NCI-H510A (cell line): ENCODE measurements around the gene PIGM.
"Not testable (repeated sequence)": the region's sequence is repeated elsewhere in the genome, so short reads cannot be mapped to it uniquely, and the experiment has no call there.

Experiments used
- DNase-seq: peaks from one replicate; lab custom pipeline; 2025; lab: John Stamatoyannopoulos, UW

PIGM gene

DNA sequence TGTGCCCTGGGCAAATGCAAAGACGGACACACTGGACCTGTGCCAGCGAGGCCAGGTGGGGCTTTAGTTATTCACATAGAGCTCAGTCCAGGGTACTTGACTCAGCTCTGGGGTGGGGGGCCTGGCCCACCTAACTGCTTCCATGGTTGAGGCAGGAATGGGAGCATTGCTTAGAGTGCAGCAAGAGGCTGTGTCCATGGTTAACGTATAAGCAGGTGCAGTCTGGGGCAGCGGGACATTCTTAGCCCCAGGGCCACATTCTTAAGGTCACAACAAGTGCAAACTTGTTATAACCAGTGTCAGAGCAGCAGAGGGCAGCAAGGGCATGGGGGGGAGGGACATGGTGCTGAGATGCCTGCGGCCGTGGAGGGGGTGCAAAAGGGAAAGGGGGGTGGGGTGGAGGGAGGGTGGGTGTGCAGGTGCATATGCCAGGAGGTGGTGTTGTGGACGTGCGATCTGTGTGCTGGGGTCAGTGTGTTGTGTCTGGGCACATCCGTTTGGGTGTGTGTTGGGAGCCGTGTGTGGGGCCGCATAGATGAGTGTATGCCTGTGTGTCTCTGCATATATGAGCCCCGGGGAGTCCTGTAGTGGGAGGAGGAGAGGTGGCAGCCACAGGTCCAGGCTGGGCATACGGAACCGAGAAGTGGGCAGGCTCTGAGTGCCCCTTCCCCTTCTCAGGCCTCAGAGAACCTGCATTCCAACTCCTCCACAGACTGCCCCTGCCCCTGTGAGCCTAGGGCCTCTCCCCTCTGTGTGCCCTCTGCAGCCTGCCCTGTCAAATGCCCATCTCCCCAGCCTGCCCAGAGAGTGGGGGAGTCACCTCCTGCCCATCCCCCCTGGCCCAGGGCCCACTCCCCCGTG lies 29.8 kb upstream of the PIGM start:
- no peak for DNase-seq

DNA sequence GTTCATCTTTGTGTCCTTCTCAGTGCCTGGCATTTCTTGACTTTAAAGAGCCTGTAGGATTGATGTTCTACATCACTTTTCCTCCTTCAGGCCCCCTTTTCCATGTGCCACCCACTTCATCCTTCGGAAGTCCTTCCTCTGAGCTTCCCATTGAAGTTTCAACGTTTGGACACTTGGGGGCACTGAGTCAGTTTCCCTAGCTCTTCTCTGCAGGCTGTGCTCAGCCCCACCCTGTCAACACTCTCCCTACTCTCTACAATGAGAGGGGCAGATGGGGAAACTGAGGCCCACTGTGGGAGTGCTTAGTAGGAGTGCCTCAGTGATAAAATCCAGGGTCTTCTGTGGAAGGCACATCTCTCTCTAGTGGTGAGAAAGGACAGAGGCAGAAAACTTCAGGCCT lies 26.3 kb upstream of the PIGM start:
- no peak for DNase-seq

DNA sequence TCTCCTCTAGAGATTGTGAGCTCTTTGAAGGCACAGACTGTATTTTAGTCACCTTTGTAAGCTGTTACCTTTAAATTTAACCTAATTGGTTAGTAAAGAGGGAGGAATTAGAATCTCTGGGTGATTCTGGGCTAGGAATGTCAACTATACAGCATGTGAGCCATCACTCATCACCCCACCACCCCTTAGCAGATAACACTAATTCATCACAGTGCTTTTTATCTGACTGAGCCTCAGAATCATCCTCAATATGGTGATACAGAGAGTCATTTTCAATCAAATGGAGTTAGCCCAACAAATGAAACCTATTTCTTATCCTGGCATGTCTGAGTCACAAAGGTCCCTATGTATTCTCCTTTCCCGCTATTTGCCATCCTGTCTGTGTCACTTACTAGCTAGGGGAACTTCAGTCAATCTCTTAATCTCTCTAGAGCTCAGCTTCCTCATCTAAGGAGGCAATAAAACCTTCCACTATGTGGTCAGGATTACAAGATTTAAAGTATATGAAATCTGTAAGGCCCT lies 24.9 kb upstream of the PIGM start:
- no peak for DNase-seq

DNA sequence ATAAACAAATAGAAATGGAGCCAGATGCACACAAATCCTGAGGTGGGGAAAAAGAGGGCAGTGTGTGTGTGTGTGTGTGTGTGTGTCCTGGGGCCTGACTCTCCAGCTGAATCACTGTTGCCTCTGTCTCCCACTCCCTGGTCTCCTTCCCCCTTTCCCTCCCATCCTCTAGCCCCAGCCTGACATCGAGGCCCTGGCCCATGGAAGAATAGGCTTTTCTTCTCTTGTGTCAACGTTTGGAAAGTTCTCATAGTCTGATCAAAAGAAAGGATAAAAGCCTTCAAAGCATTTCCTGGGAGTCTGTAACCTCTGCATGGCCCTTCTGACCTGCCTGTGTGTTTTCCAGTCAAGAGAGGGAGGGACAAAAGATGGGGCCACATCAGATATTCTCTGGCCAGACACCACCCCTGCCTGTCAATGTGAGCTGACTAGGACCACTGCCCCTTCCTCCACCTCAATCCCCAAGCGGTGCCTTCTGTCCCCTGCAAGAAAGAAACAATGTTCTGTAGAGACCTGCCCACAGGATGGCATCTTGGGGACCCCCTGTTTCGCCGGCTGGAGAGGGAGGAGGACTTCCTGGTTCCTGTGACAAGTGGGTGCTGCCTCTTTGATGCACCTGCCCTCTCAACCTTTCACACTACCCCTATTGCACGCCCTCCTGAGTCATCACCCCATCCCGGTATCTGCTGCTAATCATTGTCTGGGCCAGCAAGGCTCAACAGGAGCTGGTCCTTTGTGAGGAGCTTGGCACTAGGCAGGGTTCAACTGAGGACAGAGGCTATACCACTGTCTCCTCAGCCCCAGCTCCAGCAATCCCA lies 22.0 kb upstream of the PIGM start:
- DNase-seq: no peak

DNA sequence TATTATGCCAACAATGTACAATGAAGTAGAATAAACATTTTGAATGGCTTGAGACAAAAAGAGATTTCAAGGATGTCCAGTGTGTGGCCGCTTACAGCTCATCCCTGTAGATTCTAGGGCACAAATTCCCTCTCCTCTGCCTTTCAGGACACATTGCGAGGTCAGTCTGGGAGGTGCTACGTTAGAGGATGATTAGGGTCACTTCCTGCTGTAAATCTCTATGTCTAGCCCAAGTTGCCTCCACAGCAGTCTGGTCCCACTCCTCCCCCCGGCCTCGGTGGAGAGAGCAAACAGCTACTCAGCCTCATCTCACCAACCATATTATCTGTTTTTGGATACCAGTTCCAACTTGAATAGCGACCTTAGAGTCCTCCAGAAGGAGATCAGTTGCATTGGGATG lies 21.1 kb upstream of the PIGM start:
- no peak for DNase-seq

DNA sequence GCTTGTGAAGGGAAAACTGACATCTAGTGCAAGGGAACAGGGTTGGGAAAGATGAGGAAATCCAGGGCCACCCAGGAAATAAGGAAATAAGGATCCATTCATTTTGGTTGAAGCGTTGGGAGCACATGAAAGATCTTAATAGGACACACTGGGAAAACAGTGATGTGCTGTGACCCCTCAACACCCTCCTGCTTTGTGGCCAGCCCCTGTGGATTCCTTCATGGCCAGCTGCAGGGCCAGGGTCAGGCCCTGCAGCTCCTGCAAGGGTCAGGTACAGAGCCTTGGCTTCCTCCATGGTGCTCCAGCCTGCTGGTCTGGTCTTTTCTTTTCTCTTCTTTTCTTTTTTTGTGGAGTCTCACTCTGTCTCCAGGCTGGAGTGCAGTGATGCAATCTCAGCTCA lies 18.8 kb upstream of the PIGM start:
- no peak for DNase-seq

DNA sequence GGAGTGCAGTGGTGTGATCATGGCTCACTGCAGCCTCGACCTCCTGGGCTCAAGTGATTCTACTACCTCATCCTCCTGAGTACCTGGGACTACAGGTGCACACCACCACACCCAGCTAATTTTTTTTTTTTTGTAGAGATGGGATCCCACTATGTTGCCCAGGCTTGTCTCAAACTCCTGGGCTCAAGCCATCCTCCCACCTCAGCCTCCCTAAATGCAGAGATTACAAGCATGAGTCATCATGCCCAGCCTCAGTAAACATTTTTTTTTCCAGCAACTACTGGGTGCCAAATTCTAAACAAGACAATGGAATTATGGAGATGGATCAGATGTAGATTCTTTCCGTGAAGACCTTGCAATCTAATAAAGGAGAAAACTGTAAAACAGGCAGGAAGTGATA lies 18.4 kb upstream of the PIGM start:
- not testable (repeated sequence) for DNase-seq

DNA sequence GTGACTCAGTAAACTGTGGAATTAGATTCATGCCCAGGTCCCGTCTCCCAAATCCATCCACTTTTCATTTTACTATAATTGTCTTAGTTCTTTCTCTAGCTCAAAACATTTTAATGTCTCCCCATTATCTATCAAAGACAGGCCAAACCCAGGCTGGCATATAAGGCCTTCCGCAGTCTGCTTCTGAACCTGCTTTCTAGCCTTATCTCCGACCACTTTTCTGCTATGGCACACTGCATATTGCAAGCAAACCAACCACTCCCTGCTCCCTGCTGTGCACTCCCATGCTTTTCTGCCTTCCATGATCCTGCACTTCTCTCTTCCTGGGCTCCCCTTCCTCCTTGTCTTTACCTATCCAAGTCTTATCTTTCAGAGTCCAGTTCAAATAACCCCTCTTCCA lies 17.3 kb upstream of the PIGM start:
- no peak for DNase-seq

DNA sequence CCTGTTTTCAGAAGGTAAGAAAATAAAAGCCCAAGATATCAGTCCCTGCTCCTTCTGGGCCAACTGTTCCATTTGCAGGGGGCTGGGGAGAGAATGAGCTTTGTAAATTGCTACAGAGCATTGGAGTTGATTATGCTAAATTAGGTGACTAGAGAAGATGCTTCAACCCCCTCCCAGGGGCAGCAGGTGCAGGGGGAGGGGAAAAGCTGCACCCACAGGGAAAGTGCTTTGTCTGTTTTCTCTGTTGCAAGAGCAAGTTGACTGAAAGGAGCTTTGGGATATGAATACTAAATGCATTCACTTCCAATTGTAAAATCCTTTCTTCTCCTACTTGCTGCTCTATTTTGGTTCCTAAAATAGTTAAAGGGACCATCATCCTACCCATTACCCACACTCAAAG lies 16.5 kb upstream of the PIGM start:
- no peak for DNase-seq

DNA sequence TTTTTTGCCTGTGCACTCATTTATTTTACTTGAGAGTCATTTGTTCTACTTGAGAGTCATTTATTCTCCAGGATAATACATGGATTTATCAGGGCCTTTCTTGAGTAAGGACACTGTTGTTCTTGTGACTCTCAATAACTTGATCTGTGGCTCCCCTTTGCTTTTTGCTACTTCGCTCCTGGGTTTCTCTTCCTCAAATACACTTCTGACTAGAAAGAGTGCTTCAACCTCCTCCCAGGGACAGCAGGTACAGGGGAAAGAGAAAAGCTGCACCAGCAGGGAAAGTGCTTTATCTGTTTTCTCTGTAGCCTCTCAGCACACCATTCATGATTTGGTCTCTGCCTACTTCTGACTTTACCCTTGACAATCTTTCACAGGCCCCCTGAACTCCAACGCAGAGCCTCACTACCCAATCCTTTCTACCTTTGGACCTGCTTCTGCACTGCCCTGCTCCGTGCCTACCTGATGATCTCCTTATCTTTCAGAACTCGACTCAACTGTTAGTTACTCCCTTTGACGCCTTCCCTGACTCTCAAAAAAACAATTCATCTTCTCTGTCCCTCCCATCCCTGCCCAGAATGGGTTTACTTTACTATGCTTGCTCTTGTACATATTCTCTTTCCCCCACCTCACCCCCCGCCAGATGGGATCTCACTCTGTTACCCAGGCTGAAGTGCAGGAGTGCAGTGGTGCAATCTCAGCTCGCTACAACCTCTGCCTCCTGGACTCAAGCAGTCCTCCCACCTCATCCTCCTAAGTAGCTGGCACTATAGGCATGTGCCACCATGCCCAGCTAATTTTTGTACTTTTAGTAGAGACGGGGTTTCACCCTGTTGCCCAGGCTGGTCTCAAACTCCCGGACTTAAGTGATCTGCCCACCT lies 15.6 kb upstream of the PIGM start:
- DNase-seq: no peak

DNA sequence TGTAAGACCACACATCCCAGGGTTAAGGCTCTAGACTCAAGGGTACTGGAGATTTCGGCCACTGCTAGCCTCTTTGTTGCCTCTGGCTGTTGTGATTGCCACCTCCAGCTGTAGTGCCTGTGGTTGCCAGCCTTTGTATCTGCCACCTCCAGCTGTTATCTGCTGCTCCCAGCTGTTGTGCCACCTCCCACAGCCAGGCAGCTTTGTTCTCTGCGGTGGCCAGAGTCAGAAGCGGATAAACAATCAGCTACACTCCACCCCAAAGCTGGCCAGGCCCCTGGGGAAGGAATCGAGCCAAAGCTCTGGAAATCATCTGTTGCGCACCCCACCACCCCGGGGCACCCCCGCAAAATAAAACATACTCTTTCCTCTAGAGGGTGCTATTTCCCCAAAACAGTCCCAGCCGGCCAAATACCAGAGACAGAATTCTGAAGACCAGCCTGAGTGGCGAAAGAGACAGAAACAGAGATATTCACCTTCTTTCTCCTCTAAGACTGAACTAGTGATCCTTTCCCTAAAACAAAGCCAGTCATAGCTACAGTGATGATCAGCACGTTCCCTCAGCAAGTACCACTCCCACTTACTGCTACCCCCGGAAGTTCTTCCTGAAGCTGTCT lies 14.8 kb upstream of the PIGM start:
- DNase-seq: no peak

DNA sequence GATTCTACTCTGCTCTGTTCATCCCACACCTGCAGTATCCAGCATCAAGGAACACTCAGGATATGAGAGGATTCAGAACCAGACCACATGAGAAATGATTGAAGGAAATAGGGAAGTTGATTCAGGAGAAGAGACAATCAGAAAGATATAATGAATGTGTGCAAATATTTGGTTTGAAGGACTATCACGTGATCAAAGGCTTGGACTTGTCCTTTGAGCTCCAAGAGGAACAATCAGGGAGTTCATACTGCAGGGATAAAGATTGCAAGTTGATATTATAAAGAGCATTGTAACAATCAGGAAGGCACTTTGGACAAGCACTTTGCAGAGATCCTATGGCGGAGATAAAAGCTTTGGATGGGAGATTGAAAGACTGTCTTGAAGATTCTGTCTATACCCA lies 13.9 kb upstream of the PIGM start:
- DNase-seq: no peak

DNA sequence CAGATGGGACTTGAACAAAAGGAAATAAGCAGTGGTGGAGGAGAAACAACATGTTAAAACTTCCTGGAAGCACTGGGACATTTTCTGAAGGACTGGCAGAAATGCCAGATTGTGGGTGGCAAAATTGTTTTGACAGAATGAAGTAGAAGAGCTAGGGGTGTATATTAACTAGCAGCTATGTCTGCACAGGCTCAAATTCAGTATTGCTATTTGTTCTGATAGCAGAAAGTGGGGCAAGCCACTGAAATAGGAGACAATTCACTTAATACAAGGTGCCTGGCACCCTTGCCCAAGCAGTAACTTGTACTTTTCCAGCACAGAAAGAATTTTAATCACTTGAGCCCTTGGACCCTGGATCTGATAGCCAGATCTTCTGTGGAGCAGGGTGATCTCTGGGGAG lies 11.8 kb upstream of the PIGM start:
- DNase-seq: no peak

DNA sequence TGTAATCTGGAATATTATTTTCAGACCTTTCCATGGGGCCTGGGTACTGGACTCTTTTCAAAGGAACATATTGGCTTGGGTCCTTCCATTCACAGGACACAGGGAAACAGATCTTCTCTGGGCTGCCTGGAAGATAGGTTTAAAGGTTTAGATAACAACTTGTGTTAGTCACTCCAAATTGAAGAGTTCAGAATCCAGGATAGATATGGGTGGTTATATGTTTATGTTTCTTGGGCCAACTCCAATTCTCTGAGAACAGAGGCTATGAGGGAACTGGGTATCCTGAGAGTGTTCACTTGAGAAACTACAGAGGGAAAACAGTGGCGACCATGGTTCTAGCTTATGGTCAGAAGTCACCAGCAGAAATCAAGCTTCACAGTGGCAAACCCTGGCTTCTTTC lies 8.7 kb upstream of the PIGM start:
- no peak for DNase-seq

DNA sequence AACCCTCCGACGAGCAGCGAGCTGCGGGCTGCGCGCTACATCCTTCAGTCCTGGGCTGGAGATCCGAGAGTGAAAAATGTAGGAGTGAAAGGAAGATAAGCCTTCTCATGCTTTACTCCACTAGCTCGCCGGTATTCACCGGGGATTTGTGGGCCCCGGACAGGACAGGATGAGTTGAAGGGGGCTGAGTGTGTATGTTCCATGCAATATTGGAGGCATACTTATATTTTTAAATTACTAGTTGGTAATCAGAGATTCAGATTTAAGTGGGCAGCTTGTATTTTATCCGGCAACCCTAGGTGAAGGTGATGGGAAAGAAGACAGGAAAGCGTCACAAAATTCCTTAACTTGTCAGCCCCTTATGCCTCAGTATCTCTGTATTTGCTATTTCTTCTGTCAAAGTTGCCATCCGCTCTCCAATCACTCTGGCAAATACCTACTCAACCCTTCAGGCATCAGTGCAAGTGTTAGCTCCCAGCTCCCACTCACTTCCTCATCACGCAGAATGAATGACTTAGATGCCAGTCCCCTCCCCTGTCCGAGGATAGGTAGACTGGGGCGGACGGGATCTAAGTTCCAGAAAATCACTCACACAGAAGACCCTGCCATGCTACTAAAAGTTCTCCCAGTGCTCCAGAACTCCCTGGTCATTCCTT lies 503 bp upstream of the PIGM start:
- DNase-seq: peak; percentile 9

DNA sequence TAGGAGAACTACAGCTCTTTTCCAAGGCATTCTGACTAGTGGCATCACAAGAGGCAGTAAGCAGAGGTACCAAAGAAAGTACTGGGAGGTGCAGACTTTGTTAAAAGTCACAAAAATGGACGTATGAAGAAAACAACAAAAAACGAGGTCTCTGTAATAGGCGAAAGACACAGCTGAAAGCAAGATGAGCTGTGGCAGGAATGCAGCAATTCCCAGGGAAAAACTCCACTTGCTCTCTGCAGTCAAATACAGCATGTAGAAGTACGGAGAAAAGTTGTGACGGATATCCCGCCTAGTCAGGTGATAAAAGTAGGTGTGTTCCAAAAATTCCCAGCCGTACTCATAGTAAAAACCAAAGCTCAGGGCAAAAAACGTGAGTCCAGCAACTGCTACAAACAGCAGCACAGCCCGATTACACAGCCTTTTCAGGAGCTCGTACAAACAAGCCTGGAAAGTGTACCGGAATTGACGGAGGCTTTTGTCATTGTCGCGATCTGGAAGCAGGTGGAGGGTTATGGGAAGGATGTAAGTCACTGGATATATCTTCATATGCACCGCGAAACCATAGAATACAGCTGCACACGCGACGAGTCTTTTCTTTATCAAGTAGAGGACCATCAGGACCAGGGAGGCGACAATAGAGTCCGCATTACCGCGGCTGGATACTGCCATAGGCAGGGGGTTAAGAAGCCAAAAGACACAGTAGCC lies 979 bp downstream of the PIGM start:
- DNase-seq: no peak

DNA sequence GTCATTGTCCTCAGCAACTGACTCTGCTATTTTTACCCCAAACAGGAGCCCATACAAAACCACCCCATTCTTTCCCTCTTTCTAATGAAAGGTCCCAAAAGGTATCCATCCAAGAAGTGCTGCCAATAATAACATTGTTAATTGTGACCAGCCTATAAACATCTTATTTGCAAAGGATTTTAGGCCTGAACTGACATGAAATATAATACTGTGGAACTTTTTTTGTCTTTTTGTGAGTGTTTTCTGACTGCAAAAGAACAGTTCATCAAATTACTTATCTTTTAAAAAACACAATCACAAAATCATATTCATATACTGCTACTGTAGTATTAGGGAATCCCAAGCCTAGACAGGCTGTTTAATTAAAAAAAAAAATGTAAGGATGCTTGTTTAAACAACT lies 3.4 kb downstream of the PIGM start:
- DNase-seq: no peak

DNA sequence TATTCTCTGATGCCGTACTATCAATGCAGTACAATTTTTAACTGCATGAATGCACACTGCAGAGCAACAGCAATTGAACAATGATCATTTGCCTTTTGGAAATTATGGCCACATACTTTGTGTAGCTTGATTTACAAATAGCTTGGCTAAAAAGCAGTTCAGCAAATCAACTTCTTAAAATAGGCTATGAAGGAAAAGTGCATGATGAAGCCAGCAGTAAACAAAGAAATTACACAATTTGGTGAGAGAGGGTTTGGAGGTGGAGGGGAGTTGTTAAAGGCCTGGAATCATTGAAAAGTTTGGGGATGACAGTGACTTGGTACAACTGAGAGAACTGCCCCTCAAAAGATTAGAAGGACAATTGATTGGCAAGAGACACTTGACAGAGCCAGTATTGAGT lies 6.5 kb downstream of the PIGM start:
- DNase-seq: no peak

DNA sequence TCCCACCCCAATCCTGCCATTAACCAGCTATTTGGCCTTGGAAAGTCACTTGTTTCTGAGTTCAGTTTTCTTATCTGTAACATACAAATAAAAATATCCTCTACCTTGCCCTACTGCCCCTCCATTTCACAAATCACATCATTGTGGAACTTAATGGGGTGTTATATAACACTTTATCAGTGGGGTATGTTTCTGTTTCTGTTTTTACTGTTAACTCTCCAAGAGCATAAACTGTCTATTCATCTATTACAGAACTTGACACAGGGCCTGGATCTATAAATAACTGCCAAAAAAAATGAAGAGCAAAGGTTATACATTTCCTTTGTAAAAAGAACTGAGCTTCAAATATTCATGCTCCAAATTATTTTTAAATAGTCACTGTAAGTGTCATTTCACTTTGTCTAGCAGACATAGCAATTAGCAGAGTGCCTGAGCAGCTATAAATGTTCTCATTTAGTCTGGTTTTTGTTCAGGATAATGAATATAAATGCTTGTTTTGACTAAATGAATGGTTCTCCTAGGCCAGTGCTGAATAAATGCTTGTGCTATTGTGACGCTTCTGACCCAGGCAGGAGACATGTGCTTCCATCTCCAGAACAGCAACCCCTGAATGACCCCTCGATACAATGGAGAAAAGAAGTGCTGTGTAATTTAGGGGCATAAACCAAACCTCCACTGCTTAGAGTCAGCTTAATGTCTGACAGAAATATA lies 7.4 kb downstream of the PIGM start:
- no peak for DNase-seq
